Measurements from ENCODE around the gene FLYWCH1. TPM values are rescaled to one million over a fixed set of nuclear protein-coding genes. Genes with fewer than 3 reads are reported as not detected.
A peak's percentile ranks its signal among the peaks of the same experiment; 100 is the strongest.

The FLYWCH1 gene
- total and polyA plus RNA-seq, 10 of the 15 experiments (the other 5 are each of a cell fraction or from before 2014, with no cell fraction given) = 0.47 to 33.8 (median 11.2) TPM

DNA sequence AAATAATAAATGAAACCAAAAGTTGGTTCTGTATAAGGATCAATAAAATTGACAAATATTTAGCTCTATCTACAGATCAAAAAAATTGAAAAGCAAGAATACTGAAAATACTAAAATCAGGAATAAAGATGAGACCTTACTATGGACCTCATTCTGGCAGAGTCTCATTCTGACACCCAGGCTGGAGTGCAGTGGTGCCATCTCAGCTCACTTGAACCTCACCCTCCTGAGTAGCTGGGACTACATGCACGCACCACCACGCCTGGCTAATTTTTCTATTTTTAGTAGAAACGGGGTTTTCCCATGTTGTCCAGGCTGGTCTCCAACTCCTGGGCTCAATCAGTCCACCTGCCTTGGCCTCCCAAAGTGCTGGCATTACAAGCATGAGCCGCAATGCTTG lies 30.3 kb downstream of the FLYWCH1 start:
- ChIA-PET SMC1A (ENCODE audit: uncharacterized antibody, unreplicated experiment) (no interaction called here), RAD21 (ENCODE audit: unreplicated experiment) (interaction anchor here (0.7 kb wide), 2 partner anchors 15 to 334 kb away, joined by 3 read pairs; no protein-coding TSS in a partner anchor), CTCF (interaction anchor here (1.6 to 1.8 kb wide), 3 partner anchors 15 to 28 kb away, joined by 4 to 6 read pairs (median 5); no protein-coding TSS in a partner anchor), POLR2A (interaction anchor here (0.7 kb wide), 1 partner anchor 202 kb away, joined by 3 read pairs; no protein-coding TSS in a partner anchor)
- no peak overlapping the region for H3K9ac ChIP-seq (ENCODE audit: control insufficient read depth, insufficient read depth, low read length)
- no peaks in the 10 kb centered on the region for H3K79me2 ChIP-seq (ENCODE audit: control insufficient read depth, insufficient read depth, low read length)
- no TSS peak for BruUV-seq (replicated peaks)
- intact Hi-C loops (cut with micrococcal nuclease; ENCODE audit: unreplicated experiment) = no loop called here
- WGBS (ENCODE audit: insufficient coverage, insufficient replicate concordance, low lambda C conversion rate, missing lambda C conversion rate) = 41% methylated on average over 4 of the region's 4 CpGs
- H2AFZ ChIP-seq (ENCODE audit: control insufficient read depth, low read depth, low read length) = no peak overlapping the region
- H3K4me1 ChIP-seq (ENCODE audit: control insufficient read depth, insufficient read depth, low read length) = peaks cover 5% of the 10 kb centered on the region; the same call in 1 of the 2 replicates
- H4K20me1 ChIP-seq (ENCODE audit: control insufficient read depth, insufficient read depth) = no peaks in the 10 kb centered on the region
- in situ Hi-C loops (cut with MboI) = no loop called here
- H3K4me2 ChIP-seq (ENCODE audit: control insufficient read depth, insufficient read depth) = no peak overlapping the region
- no peak for TF ChIP-seq KDM1A (IDR thresholded peaks at IDR 0.05; ENCODE audit: borderline replicate concordance)
- no peak for TF ChIP-seq SMARCA5 (IDR thresholded peaks at IDR 0.05)
- TF ChIP-seq NRF1 (conservative IDR thresholded peaks at IDR 0.05; ENCODE audit: low read depth, low read length) = no peak
- no peak for TF ChIP-seq ATF2 (IDR thresholded peaks at IDR 0.05; ENCODE audit: low read length)
- TF ChIP-seq SRF (IDR thresholded peaks at IDR 0.05; ENCODE audit: low read depth in 2 of 2, low read length in 2 of 2) = no peak
- TF ChIP-seq, protein P1, sequence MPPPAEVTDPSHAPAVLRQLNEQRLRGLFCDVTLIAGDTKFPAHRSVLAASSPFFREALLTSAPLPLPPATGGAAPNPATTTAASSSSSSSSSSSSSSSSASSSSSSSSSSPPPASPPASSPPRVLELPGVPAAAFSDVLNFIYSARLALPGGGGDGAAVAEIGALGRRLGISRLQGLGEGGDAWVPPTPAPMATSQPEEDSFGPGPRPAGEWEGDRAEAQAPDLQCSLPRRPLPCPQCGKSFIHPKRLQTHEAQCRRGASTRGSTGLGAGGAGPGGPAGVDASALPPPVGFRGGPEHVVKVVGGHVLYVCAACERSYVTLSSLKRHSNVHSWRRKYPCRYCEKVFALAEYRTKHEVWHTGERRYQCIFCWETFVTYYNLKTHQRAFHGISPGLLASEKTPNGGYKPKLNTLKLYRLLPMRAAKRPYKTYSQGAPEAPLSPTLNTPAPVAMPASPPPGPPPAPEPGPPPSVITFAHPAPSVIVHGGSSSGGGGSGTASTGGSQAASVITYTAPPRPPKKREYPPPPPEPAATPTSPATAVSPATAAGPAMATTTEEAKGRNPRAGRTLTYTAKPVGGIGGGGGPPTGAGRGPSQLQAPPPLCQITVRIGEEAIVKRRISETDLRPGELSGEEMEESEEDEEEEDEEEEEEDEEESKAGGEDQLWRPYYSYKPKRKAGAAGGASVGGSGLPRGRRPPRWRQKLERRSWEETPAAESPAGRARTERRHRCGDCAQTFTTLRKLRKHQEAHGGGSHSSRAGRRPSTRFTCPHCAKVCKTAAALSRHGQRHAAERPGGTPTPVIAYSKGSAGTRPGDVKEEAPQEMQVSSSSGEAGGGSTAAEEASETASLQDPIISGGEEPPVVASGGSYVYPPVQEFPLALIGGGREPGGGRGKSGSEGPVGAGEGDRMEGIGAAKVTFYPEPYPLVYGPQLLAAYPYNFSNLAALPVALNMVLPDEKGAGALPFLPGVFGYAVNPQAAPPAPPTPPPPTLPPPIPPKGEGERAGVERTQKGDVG (CRISPR knock-in tag; IDR thresholded peaks at IDR 0.05) = no peak
- TF ChIP-seq CBX3 (IDR thresholded peaks at IDR 0.05; ENCODE audit: borderline replicate concordance, low read depth) = no peak
- no peak for TF ChIP-seq CBX5 (IDR thresholded peaks at IDR 0.05; ENCODE audit: low read depth)
- TF ChIP-seq MTA2 (IDR thresholded peaks at IDR 0.05; ENCODE audit: low read depth) = no peak
- no peak for TF ChIP-seq PAX8 (IDR thresholded peaks at IDR 0.05)
- TF ChIP-seq, protein P2, sequence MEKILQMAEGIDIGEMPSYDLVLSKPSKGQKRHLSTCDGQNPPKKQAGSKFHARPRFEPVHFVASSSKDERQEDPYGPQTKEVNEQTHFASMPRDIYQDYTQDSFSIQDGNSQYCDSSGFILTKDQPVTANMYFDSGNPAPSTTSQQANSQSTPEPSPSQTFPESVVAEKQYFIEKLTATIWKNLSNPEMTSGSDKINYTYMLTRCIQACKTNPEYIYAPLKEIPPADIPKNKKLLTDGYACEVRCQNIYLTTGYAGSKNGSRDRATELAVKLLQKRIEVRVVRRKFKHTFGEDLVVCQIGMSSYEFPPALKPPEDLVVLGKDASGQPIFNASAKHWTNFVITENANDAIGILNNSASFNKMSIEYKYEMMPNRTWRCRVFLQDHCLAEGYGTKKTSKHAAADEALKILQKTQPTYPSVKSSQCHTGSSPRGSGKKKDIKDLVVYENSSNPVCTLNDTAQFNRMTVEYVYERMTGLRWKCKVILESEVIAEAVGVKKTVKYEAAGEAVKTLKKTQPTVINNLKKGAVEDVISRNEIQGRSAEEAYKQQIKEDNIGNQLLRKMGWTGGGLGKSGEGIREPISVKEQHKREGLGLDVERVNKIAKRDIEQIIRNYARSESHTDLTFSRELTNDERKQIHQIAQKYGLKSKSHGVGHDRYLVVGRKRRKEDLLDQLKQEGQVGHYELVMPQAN (conservative IDR thresholded peaks at IDR 0.05) = no peak
- no peak for TF ChIP-seq SUPT20H (IDR thresholded peaks at IDR 0.05; ENCODE audit: borderline replicate concordance, control insufficient read depth, low read depth, low read length)
- TF ChIP-seq NFIC (IDR thresholded peaks at IDR 0.05; ENCODE audit: low read depth, low read length) = no peak
- no peak for TF ChIP-seq MEF2B (IDR thresholded peaks at IDR 0.05; ENCODE audit: partially characterized antibody, poor library complexity, severe bottlenecking)
- TF ChIP-seq MXI1 (IDR thresholded peaks at IDR 0.05; ENCODE audit: low read depth, low read length) = no peak
- no peak overlapping the region for H3K4me3 ChIP-seq
- H3K9me3 ChIP-seq (replicated peaks; ENCODE audit: control insufficient read depth, insufficient read depth, low read length) = no peaks in the 10 kb centered on the region
- peaks cover 9 to 10% of the 10 kb centered on the region in 2 experiments; a peak in 3 of 4 replicates for H3K36me3 ChIP-seq (ENCODE audit: control insufficient read depth in 2 of 2, insufficient read depth in 2 of 2, low read length in 1 of 2)
- H3K27me3 ChIP-seq (replicated peaks in 1 of 2; ENCODE audit: control insufficient read depth in 2 of 2, insufficient read depth in 2 of 2, low read length in 1 of 2) = no peaks in the 10 kb centered on the region
- no peak for DNase-seq (ENCODE audit: low read depth, low spot score)
- no peak for FAIRE-seq
- H3K27ac ChIP-seq (ENCODE audit: control insufficient read depth, insufficient read depth) = no peak overlapping the region
- ATAC-seq = peak; percentile 68
